ENCODE data around the gene TRAFD1.

DNA sequence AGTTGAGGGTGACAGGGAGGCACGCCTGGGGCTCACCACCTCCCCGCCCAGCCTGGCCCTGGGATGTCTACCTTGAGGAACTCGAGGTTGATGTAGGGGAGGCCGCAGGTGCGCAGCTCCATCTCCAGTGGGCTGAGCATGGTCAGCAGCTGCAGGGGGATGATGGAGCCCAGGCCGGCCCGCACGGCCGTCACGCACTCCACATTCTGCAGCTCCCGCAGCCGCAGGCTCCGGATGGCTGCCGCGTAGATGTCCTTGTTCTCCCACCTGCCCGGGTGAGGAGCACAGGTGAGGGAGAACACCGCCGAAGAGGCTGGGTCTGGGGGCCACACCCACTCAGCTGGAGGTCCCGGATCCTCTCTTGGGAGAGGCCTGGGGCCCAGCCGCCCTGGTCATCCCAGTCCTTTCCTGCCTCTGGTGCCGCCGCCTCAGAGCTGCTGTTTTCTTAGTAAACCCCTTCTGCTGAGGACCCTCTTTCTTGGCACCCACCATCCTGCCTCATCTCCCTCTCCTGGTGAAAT, 38.2 kb downstream of the TRAFD1 start:
- TF ChIP-seq, protein P1, sequence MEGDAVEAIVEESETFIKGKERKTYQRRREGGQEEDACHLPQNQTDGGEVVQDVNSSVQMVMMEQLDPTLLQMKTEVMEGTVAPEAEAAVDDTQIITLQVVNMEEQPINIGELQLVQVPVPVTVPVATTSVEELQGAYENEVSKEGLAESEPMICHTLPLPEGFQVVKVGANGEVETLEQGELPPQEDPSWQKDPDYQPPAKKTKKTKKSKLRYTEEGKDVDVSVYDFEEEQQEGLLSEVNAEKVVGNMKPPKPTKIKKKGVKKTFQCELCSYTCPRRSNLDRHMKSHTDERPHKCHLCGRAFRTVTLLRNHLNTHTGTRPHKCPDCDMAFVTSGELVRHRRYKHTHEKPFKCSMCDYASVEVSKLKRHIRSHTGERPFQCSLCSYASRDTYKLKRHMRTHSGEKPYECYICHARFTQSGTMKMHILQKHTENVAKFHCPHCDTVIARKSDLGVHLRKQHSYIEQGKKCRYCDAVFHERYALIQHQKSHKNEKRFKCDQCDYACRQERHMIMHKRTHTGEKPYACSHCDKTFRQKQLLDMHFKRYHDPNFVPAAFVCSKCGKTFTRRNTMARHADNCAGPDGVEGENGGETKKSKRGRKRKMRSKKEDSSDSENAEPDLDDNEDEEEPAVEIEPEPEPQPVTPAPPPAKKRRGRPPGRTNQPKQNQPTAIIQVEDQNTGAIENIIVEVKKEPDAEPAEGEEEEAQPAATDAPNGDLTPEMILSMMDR (IDR thresholded peaks at IDR 0.05): no peak
- TF ChIP-seq EP300 (IDR thresholded peaks at IDR 0.05): no peak
